HG03103 (cell line): ENCODE results near the gene ZNF263.
A peak's percentile ranks its signal among the peaks of the same experiment; 100 is the strongest.

ENCODE experiments used
- ATAC-seq: cut with Tn5 transposase; IDR thresholded peaks from one replicate; pipeline ENCODE4 v1.9.1; 2021; ENCODE audit warnings: low read depth; ENCODE audit not compliant: unreplicated experiment

The ZNF263 gene

GRCh38 chr16:3282730-3283542 lies at the start of gene ZNF263:
Gene ZNF263 (plus strand): TSS chr16:3283491. CDS start chr16:3283819, 328 bp downstream.
- peak; percentile 76 for ATAC-seq

- no peak for ATAC-seq
Observed at GRCh38 chr16:3234543-3234856, 48.8 kb upstream of the ZNF263 start.

GRCh38 chr16:3234857-3235561 lies 48.3 kb upstream of the ZNF263 start, which contains the start of gene ZNF200:
Gene ZNF200 (minus strand): TSS chr16:3235158. CDS start chr16:3233755, 1,403 bp downstream.
- ATAC-seq, result peak; percentile 82

GRCh38 chr16:3235856-3236669 lies 47.2 kb upstream of the ZNF263 start:
- no peak for ATAC-seq

- no peak for ATAC-seq
Observed at GRCh38 chr16:3241761-3242160, 41.5 kb upstream of the ZNF263 start.

- no peak for ATAC-seq
Observed at GRCh38 chr16:3242709-3243108, 40.6 kb upstream of the ZNF263 start.

GRCh38 chr16:3243882-3244281 lies 39.4 kb upstream of the ZNF263 start:
- no peak for ATAC-seq

- no peak for ATAC-seq
Observed at GRCh38 chr16:3246002-3246401, 37.3 kb upstream of the ZNF263 start.

- ATAC-seq, result no peak
Observed at GRCh38 chr16:3246876-3247275, 36.4 kb upstream of the ZNF263 start.

- no peak for ATAC-seq
Observed at GRCh38 chr16:3248596-3248995, 34.7 kb upstream of the ZNF263 start.

GRCh38 chr16:3249020-3249419 lies 34.3 kb upstream of the ZNF263 start:
- ATAC-seq, result no peak

GRCh38 chr16:3249451-3249850 lies 33.8 kb upstream of the ZNF263 start:
- ATAC-seq, result no peak

- no peak for ATAC-seq
Observed at GRCh38 chr16:3252967-3253366, 30.3 kb upstream of the ZNF263 start.

GRCh38 chr16:3254309-3254708 lies 29.0 kb upstream of the ZNF263 start:
- no peak for ATAC-seq

GRCh38 chr16:3256146-3256865 lies 27.0 kb upstream of the ZNF263 start, which contains the start of gene MEFV:
Gene MEFV (minus strand): TSS chr16:3256633. CDS start chr16:3256587, 46 bp downstream.
- ATAC-seq, result no peak

GRCh38 chr16:3256866-3257465 lies 26.3 kb upstream of the ZNF263 start:
- no peak for ATAC-seq

- ATAC-seq, result no peak
Observed at GRCh38 chr16:3259836-3260235, 23.5 kb upstream of the ZNF263 start.

GRCh38 chr16:3262517-3262916 lies 20.8 kb upstream of the ZNF263 start:
- ATAC-seq, result no peak

- peak; percentile 73 for ATAC-seq
Observed at GRCh38 chr16:3264137-3265036, 18.9 kb upstream of the ZNF263 start.
